H9 (cell line): Measurements from ENCODE around the gene MTA1. TPM values are rescaled to one million over a fixed set of nuclear protein-coding genes. Genes with fewer than 3 reads are reported as not detected.

Experiments used
- DNase-seq: peaks from one replicate; pipeline ENCODE4 v3.0.0-alpha.2; 2017
- H2AFZ ChIP-seq: one replicate; pipeline ENCODE4 v1.6.1; 2013; ENCODE audit warnings: mild to moderate bottlenecking, low read length, control low read depth, moderate library complexity
- H2AK5ac ChIP-seq: 2 replicates; pipeline ENCODE4 v1.6.1; 2013; ENCODE audit warnings: low read length, control low read depth, mixed read lengths; ENCODE audit not compliant: insufficient read length
- H2BK120ac ChIP-seq: one replicate; pipeline ENCODE4 v1.6.1; 2013; ENCODE audit warnings: low read depth, mild to moderate bottlenecking, low read length, control low read depth, inconsistent platforms; ENCODE audit not compliant: poor library complexity, severe bottlenecking
- H2BK12ac ChIP-seq: 2 replicates; pipeline ENCODE4 v1.6.1; 2013; ENCODE audit warnings: low read length, control low read depth, mixed read lengths, low read depth; ENCODE audit not compliant: insufficient read length
- H2BK15ac ChIP-seq: 2 replicates; pipeline ENCODE4 v1.6.1; 2013; ENCODE audit warnings: low read depth, low read length, control low read depth
- H2BK20ac ChIP-seq: one replicate; pipeline ENCODE4 v1.6.1; 2013; ENCODE audit warnings: low read depth, mild to moderate bottlenecking, low read length, control low read depth, inconsistent platforms; ENCODE audit not compliant: poor library complexity, severe bottlenecking
- H2BK5ac ChIP-seq: 2 replicates; pipeline ENCODE4 v1.6.1; 2013; ENCODE audit warnings: low read length, control low read depth, mixed read lengths; ENCODE audit not compliant: insufficient read length
- H3K14ac ChIP-seq: 2 replicates; pipeline ENCODE4 v1.6.1; 2013; ENCODE audit warnings: low read length, control low read depth; ENCODE audit not compliant: insufficient read depth
- H3K18ac ChIP-seq: 2 replicates; pipeline ENCODE4 v1.6.1; 2013; ENCODE audit warnings: low read depth, mild to moderate bottlenecking, mixed read lengths, low read length, control low read depth; ENCODE audit not compliant: insufficient read length
- H3K23ac ChIP-seq: 2 replicates; pipeline ENCODE4 v1.6.1; 2013; ENCODE audit warnings: low read length, control low read depth, mixed read lengths, low read depth; ENCODE audit not compliant: insufficient read length
- H3K23me2 ChIP-seq: 2 replicates; pipeline ENCODE4 v1.6.1; 2013; ENCODE audit warnings: low read depth, mild to moderate bottlenecking, mixed read lengths, low read length, control low read depth; ENCODE audit not compliant: insufficient read length, poor library complexity, severe bottlenecking
- H3K27ac ChIP-seq: 2 replicates; pipeline ENCODE4 v1.5.1; 2013; ENCODE audit warnings: low read length, control low read depth, mixed read lengths, low read depth; ENCODE audit not compliant: insufficient read length
- H3K27me3 ChIP-seq: 2 replicates; pipeline ENCODE4 v1.6.1; 2013; ENCODE audit warnings: low read length, control low read depth, inconsistent platforms; ENCODE audit not compliant: insufficient read depth
- H3K4ac ChIP-seq: 2 replicates; pipeline ENCODE4 v1.6.1; 2013; ENCODE audit warnings: low read depth, mild to moderate bottlenecking, control low read depth, inconsistent platforms, low read length, moderate library complexity
- H3K4me1 ChIP-seq: 2 replicates; pipeline ENCODE4 v1.6.1; 2013; ENCODE audit warnings: low read length, control low read depth, inconsistent platforms; ENCODE audit not compliant: insufficient read depth
- H3K4me2 ChIP-seq: 2 replicates; pipeline ENCODE4 v1.6.1; 2013; ENCODE audit warnings: low read length, control low read depth, mixed read lengths; ENCODE audit not compliant: insufficient read length, insufficient read depth
- H3K56ac ChIP-seq: 2 replicates; pipeline ENCODE4 v1.6.1; 2013; ENCODE audit warnings: low read depth, mild to moderate bottlenecking, mixed read lengths, low read length, control low read depth; ENCODE audit not compliant: insufficient read length
- H3K79me1 ChIP-seq: 2 replicates; pipeline ENCODE4 v1.6.1; 2013; ENCODE audit warnings: low read depth, mild to moderate bottlenecking, moderate library complexity, low read length, control low read depth, inconsistent platforms; ENCODE audit not compliant: insufficient read depth, poor library complexity, severe bottlenecking
- H3K79me2 ChIP-seq: 2 replicates; pipeline ENCODE4 v1.6.1; 2013; ENCODE audit warnings: low read length, control low read depth, inconsistent platforms; ENCODE audit not compliant: insufficient read depth
- H3K9ac ChIP-seq: 2 replicates; pipeline ENCODE4 v1.6.1; 2013; ENCODE audit warnings: low read length, control low read depth, mixed read lengths; ENCODE audit not compliant: insufficient read length; ENCODE audit errors: extremely low read depth
- H3K9me3 ChIP-seq: one replicate; pipeline ENCODE4 v1.6.1; 2013; ENCODE audit warnings: low read depth, low read length, inconsistent platforms; ENCODE audit not compliant: control insufficient read depth
- H3T11ph ChIP-seq: one replicate; pipeline ENCODE4 v1.6.1; 2013; ENCODE audit warnings: mild to moderate bottlenecking, low read length, control low read depth, inconsistent platforms
- H4K20me1 ChIP-seq: one replicate; pipeline ENCODE4 v1.6.1; 2013; ENCODE audit not compliant: control insufficient read depth, insufficient read length, insufficient read depth
- H4K5ac ChIP-seq: 2 replicates; pipeline ENCODE4 v1.6.1; 2013; ENCODE audit warnings: low read depth, mild to moderate bottlenecking, mixed read lengths, low read length, control low read depth; ENCODE audit not compliant: insufficient read length
- H4K8ac ChIP-seq: replicated peaks from 2 replicates; pipeline ENCODE4 v1.6.1; 2013; ENCODE audit warnings: low read length, control low read depth, mixed read lengths, low read depth; ENCODE audit not compliant: insufficient read length
- H4K91ac ChIP-seq: 2 replicates; pipeline ENCODE4 v1.6.1; 2013; ENCODE audit warnings: low read depth, mild to moderate bottlenecking, moderate library complexity, mixed read lengths, low read length, control low read depth; ENCODE audit not compliant: insufficient read length
- H3K27ac Mint-ChIP-seq, 3 experiments: 2 replicates in 2 of 3; 3 replicates in 1 of 3; pipeline ENCODE4 v1.8.0; 2020 to 2021; ENCODE audit warnings: mixed read lengths in 3 of 3, mild to moderate bottlenecking in 1 of 3, moderate library complexity in 1 of 3
- H3K27me3 Mint-ChIP-seq: 2 replicates; pipeline ENCODE4 v1.8.0; 2021; ENCODE audit warnings: low read depth, mild to moderate bottlenecking, moderate library complexity, mixed read lengths
- H3K36me3 Mint-ChIP-seq, 3 experiments: 2 replicates in 2 of 3; 3 replicates in 1 of 3; pipeline ENCODE4 v1.8.0; 2020 to 2021; ENCODE audit warnings: low read depth in 3 of 3, mixed read lengths in 3 of 3; ENCODE audit not compliant: insufficient read depth in 1 of 3
- H3K4me1 Mint-ChIP-seq, 2 experiments: 2 replicates each; pipeline ENCODE4 v1.8.0; 2020; ENCODE audit warnings: mixed read lengths in 2 of 2
- H3K4me3 Mint-ChIP-seq, 2 experiments: 2 replicates in 1 of 2; 3 replicates in 1 of 2; pipeline ENCODE4 v1.8.0; 2020 to 2021; ENCODE audit warnings: mild to moderate bottlenecking in 2 of 2, mixed read lengths in 2 of 2, moderate library complexity in 1 of 2
- H3K9me3 Mint-ChIP-seq, 2 experiments: 2 replicates in 1 of 2; 3 replicates in 1 of 2; pipeline ENCODE4 v1.8.0; 2020; ENCODE audit warnings: mild to moderate bottlenecking in 2 of 2, mixed read lengths in 2 of 2, moderate library complexity in 1 of 2
- CTCF ChIP-seq: fragments of 200-600 bp; sonication (generic); conservative IDR thresholded peaks from 3 replicates; pipeline ENCODE4 v1.8.0; 2021; ENCODE audit warnings: antibody characterized with exemption, mild to moderate bottlenecking
- WGBS: extraction: QIAGEN DNeasy Blood & Tissue Kit; methylation state at CpG from one replicate; pipeline ENCODE4 v1.1.7; 2013; ENCODE audit warnings: missing lambda C conversion rate, low lambda C conversion rate, mixed read lengths; ENCODE audit not compliant: insufficient read length; ENCODE audit errors: extremely low coverage; 5-methylcytosine and 5-hydroxymethylcytosine counted together
- total RNA-seq: library from RNA; stranded (reverse); gene quantifications from 2 replicates; pipeline ENCODE4 v1.2.1, GENCODE V29; 2021

MTA1 gene
- total RNA-seq, 1 experiment from 2014 or later: 230 TPM

GRCh38 chr14:105384605-105385321, 34.9 kb upstream of the MTA1 start:
- Histone ChIP-seq H3K9me3 (no peaks in the 10 kb centered on the region), H3K23me2 (no peaks in the 10 kb centered on the region), H3K14ac (no peak overlapping the region), H2AK5ac (no peak overlapping the region), H3K9ac (no peak overlapping the region), H2BK120ac (no peak overlapping the region), H3K27ac (no peak overlapping the region), H3T11ph (no peak overlapping the region), H3K4ac (no peak overlapping the region), H4K91ac (no peak overlapping the region), H3K27me3 (no peaks in the 10 kb centered on the region), H3K4me2 (no peak overlapping the region), H2BK20ac (no peak overlapping the region), H3K56ac (no peak overlapping the region), H3K4me1 (no peaks in the 10 kb centered on the region), H2BK12ac (no peak overlapping the region), H3K79me1 (no peaks in the 10 kb centered on the region), H2BK15ac (no peak overlapping the region), H4K5ac (no peak overlapping the region), H3K23ac (no peak overlapping the region), H4K20me1 (no peaks in the 10 kb centered on the region), H4K8ac (no peak overlapping the region), H2BK5ac (no peak overlapping the region), H3K79me2 (no peaks in the 10 kb centered on the region), H3K18ac (no peak overlapping the region), H2AFZ (no peak overlapping the region)
- no CpG with 5 or more reads among the region's 29 CpGs for WGBS
- no peaks in the 10 kb centered on the region for H3K27me3 Mint-ChIP-seq
- peaks cover 10 to 23% (median 20%) of the 10 kb centered on the region in 3 experiments; a peak in 6 of 7 replicates for H3K36me3 Mint-ChIP-seq
- H3K9me3 Mint-ChIP-seq: no peaks in the 10 kb centered on the region
- DNase-seq: no peak
- no peak for TF ChIP-seq CTCF
- no peaks in the 10 kb centered on the region for H3K4me1 Mint-ChIP-seq
- H3K4me3 Mint-ChIP-seq: no peak overlapping the region
- H3K27ac Mint-ChIP-seq: peak overlapping the region in 1 of 3 experiments; percentile 55; a peak in 1 of 7 replicates
